Urothelium cell line (cell line): ENCODE data around the gene RAB44.

Experiments used
- DNase-seq: peaks from one replicate; pipeline ENCODE4 v3.0.0; 2011; ENCODE audit warnings: low spot score, mixed read lengths
- FAIRE-seq: peaks from 2 replicates; lab custom pipeline; 2011; peaks lifted over from hg19 to GRCh38; lab: Jason Lieb, UNC

RAB44 gene

DNA sequence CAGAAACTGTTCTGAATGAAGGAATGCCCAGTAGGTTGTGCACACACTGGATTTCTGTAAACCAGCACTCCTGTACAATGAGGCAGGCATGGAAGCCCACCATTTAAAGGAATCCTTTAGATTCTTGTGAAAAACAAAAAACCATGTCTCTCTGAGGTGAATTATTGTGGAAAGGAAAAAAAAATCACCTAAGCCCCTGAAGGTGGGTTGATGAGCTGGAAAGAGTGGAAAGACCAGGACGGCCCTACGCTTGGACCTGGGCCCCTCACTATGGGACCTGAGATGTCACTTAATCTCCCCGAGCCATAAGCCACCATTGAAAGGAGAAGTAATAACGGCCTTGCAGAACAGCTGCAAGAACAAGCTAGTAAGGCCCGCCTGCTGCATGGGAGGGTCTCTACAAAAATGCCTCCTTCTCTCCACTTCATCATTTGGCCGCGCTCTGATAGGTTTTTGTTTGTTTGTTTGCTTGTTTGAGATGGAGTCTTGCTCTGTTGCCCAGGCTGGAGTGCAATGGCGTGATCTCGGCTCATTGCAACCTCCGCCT lies 68.8 kb downstream of the RAB44 start:
- no peak for FAIRE-seq
- DNase-seq, result no peak

DNA sequence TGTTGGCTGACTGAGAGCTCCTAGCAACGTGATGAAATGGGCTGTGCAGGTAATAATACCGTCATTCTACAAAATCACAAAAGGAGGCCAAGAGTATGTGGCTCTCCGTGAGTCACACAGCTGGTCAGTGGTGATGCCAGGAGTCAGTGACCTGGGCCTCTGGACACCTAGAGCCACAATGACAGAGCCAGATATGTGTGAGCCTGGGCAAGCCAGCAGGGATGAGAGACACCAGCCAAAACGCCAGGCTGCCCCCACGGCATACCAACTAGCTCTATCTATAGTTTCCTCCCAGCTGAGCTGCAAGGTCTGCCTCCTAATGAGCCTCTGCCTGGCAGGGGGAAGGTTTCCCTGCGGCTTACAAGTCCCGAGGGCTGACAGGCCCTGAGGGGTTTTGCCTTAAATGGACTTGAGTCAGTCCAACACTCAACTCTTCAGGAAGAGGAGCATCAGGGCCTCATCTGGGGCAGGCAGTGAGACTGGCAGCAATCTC lies 71.6 kb downstream of the RAB44 start:
- DNase-seq (no peak), FAIRE-seq (no peak)

DNA sequence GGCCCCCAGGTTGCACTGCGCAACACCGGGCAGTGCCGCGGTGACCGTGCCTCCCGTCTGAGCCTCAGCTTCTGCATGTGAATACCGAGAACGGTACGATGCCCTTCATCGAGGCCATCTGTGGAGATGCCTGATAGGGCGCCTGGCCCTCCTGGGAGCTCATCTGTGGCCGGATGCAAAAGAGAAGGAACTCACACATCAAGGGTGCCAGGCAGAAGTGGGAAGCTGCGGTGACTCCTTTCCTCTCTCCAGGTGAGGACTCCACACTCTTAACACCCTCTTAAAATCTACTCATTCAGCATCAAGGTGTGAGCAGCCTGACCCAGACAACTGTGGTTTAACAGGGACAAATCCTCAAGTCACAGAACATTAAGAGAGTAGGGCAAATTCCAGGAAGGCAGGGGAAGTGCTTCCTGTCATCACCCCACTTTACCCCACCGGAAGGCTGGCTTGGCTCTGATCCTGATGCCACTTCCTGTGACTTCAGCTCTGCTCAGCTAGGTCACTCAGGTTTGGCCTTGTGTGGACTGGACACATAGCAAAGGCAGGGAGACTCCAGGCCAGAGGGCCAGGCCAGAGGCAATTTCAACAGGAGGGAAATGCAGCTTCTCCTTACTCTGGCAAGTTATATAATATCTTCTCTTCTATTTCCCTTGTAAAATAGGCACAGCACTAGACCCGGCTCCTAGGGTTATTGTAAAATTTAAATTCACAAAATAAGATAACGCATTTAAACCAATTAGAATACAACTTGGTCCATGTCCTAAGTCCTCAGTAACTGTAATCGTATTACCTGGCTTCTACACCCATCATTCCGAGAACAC lies 72.3 kb downstream of the RAB44 start:
- FAIRE-seq, result peak; percentile 58
- DNase-seq, result peak; percentile 44

DNA sequence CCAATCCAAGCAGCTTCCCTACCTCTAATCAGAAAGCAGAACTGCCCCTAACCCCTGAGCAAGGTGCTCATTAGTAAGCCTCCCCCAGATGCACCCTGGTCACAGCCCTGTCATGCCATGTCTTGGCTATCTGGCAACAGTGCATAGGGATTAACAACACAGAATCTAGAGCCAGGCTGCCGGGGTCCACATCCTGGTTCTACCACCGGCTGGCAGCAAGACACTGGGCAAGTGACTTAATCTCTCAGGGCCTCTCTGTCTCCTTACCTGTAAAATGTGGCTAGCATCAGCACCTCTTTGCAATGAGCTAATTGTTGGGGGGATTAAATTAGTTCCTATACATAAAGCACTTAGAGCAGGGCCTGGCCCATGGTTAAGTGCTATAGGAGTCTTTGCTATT lies 73.5 kb downstream of the RAB44 start:
- no peak for FAIRE-seq
- DNase-seq, result no peak

DNA sequence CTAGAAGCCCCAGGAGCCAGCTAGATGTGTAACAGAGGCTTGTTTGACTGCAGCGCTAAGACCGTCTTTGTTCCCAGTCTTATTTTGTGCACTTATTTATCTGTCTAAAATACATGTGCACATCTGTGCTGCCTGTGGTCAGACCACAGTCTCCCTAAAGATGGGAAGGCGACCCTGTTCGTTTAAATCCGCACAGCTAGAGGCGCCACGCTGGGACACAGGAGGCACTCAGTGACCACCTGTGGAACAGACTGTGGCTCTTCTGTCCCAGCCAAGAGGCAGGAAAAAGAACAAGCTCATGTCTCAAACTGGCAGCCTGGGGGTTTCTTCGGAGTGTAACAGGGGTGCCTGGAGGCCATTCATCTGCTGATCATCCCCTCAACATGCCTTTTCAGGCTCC lies 74.8 kb downstream of the RAB44 start:
- FAIRE-seq, result no peak

DNA sequence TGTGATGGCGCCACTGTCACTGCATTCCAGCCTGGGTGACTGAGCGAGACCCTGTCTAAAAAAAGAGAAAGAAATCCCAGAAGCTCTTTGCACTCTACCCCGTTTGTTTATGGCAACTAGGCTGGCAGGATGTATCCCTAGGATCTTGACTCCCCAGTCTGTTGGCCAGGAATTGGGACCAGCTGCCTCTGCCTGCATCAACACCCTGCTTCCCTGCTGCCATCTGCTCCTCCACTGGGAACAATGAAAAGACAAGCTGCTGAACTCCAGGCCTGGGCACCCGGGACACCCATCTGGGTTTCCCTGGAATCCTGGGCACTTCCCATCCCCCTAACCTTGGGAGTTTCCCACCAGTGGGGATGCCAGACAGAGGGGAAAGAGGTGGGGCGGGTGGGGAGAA lies 76.7 kb downstream of the RAB44 start:
- FAIRE-seq (no peak), DNase-seq (no peak)

More for the DNA sequence above, 74.8 kb downstream of the RAB44 start:
- no peak for DNase-seq

DNA sequence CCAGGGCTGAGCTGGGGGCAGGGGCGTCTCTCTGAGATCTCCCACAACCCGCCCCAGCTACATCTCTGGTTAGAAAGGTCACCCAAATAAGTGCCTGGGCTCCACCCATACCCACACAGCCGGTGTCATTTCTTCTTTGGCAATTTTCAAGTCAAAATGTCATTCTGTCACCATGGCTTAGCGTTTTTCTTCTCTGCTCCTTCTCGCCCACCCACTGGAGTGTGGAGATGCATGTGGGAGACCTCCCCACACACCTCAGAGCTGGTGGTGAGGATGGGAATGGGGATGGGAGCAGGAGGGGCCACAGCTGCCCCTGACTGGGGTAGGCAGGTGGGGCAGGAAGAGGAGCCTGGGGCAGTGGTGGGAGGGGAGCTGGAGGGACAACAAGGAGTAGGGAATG lies 78.5 kb downstream of the RAB44 start:
- FAIRE-seq, result no peak
- DNase-seq, result no peak

DNA sequence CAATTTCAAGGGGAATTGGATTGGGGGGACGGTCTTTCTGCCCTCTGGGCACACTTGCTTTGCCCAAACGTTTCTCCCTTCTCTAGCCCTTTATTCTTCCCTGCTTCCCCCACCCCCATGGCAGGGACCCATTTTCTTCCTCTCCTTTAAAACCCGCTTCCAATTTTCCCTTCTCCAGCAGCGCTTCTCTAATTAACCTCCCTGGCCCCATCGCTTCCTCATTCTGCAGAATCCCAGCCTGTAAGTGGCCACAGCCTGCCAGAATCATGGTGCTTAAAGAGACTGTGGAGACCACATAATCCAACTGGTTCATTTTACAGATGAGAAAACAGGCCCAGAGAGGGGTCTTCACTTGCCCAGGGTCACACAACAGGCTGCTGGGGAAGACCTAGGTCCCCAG lies 80.2 kb downstream of the RAB44 start:
- FAIRE-seq, result no peak
- no peak for DNase-seq

DNA sequence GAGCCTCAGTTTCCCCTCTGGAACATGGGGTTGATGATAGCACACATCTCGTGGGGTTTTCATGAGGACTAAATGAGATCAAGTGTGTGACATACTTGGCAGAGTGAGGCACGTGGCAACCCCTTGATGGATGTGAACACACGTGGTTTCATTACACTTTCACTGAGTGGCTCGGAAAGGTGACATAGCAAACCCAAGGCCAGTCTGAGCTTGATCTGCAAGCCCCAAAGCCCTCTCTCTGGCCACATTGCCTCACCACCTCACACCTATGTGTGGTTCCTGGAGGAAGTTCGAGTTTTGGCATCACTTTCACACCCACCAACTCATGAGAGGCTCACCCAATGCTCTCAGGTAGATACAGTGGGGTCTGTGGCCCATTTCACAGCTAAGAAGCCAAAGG lies 81.6 kb downstream of the RAB44 start:
- FAIRE-seq (no peak), DNase-seq (no peak)

DNA sequence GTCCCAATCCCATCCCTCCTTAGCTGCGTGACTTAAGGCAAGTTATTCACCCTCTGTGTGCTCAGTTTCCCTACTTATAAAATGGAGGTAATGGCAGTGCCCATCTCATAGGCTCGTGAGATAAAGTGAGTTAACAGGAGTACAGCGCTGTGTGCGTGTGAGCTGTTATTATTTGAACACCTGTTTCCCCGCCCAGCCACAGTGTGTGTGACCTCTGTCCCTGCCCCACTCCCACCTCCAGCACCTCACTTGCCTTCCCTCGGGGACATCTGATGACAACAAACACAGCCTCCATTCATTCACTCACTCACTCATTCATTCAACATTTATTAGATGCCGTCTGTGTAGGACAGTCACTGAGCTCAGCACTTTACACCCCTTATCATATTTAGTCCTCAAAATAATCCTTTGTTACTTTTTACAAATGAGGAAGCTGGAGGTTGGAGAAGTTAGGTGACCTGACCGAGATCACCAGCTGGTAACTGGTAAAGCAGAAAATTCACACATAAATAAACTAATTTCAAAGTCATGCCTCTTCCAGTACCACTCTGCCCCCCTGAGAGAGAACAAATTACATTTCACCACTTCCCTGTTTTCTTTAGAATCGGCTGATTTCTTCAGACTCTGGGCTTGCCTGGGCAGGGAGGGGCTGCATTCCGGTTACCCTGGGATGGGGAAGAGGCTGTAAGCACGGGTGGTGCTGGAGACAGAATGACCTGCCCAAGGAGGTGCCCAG lies 83.0 kb downstream of the RAB44 start:
- FAIRE-seq, result peak; percentile 20
- DNase-seq, result no peak

DNA sequence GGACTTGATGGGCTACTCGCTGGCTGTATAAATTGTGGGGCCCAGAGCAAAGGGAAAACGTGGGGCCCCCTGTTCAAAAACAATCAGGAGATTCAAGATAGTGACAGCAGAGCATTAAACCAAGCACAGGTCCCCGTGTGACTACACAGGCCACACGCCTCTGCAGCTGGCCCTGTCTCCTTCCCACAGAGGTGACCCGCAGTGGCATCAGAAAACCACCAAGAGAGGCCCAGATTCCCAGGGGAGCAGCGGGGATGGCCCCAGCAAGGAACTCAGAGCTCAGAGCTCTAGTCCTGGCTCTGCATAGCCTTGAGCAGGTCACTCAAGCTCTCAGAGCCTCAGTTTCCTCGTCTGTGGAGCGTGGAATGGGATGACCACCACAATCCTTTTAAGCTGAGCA lies 84.0 kb downstream of the RAB44 start:
- no peak for FAIRE-seq
- DNase-seq, result no peak
